Right cardiac atrium (tissue), 5 donors: ENCODE results near the gene RTL5. TPM values are rescaled to one million over a fixed set of nuclear protein-coding genes. Genes with fewer than 3 reads are reported as not detected.

Experiments
- ATAC-seq, 2 donors: fragments of 200-7000 bp; cut with Tn5 transposase; one replicate each; pipeline versions ENCODE4 v1.8.0 to v1.9.1; 2020; ENCODE audit warnings: moderate library complexity in 2 of 2, mild to moderate bottlenecking in 1 of 2
- DNase-seq, 3 donors: peaks; one replicate each; pipeline ENCODE4 v3.0.0-alpha.2; 2020
- H3K27ac ChIP-seq: one replicate; pipeline ENCODE4 v1.5.1; 2013; ENCODE audit warnings: mild to moderate bottlenecking, low read length, control low read depth, moderate library complexity
- H3K27me3 ChIP-seq: one replicate; pipeline ENCODE4 v1.6.1; 2013; ENCODE audit not compliant: control insufficient read depth, insufficient read depth
- H3K4me1 ChIP-seq: one replicate; pipeline ENCODE4 v1.6.1; 2013; ENCODE audit warnings: low read length; ENCODE audit not compliant: control insufficient read depth, insufficient read depth
- H3K4me3 ChIP-seq: one replicate; pipeline ENCODE4 v1.5.1; 2013; ENCODE audit warnings: low read length, control low read depth
- H3K9me3 ChIP-seq: one replicate; pipeline ENCODE4 v1.6.1; 2013; ENCODE audit warnings: low read length; ENCODE audit not compliant: control insufficient read depth
- WGBS: extraction: QIAGEN DNeasy Blood & Tissue Kit; methylation state at CpG from one replicate; pipeline ENCODE4 v1.1.7; 2013; 5-methylcytosine and 5-hydroxymethylcytosine counted together
- intact Hi-C, 4 donors: fragments of 100-400 bp; cut with DNase I; formaldehyde crosslinking; loops; one replicate each; pipeline versions ENCODE4 v1.11.0 to v1.14.0; 2022 to 2023
- polyA plus RNA-seq: library from polyadenylated mRNA; stranded (reverse); fragments of 200-250 nt; gene quantifications from one replicate; pipeline ENCODE4 v1.2.3, GENCODE V29; 2013
- total RNA-seq, 4 donors: library from RNA; stranded (reverse); fragmentation: NEBNext Ultra II Directional; extraction: Animal tissue kit (Norgen Biotek cat#: 25700); gene quantifications; one replicate each; pipeline ENCODE4 v1.2.1, GENCODE V29; 2021
- donor health status: healthy with polysubstance abuse.
- donor health status: DM: no; HTN: yes; CAD: no.
- donor health status: DM: no; HTN: no; CAD: no.
- donor health status: DM: no; HTN: yes; CAD: no; lungs with severe emphysema.
- donor health status: DM: yes; HTN: yes; CAD: no.

Gene RTL5
- total and polyA plus RNA-seq, 5 donors = 2.7 to 5.7 (median 3.7) TPM

DNA sequence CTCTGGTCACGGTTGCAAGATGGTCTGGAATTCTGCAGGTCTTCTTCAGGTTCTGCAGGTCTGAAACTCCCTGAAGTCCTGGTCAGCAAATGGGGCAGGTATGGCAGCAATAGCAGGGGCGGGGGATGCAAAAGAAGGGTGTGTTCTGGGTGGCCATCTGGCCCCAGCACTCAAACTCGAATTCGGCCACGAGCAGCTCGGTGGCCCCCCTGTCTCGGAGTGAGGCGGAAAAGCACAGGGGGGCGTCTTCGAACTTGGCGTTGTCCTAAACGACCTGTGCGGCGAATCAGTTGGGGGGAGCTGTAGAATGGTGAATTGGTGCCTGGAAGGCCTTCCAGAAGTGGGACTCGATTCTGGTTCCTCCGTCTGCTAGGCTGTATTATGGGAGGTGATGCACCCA, 2.1 kb downstream of the RTL5 start:
- 96% methylated on average over 16 of the region's 16 CpGs for WGBS
- Histone ChIP-seq H3K27me3 (no peaks in the 10 kb centered on the region), H3K27ac (no peak overlapping the region), H3K9me3 (no peaks in the 10 kb centered on the region), H3K4me3 (no peak overlapping the region), H3K4me1 (peaks cover 6% of the 10 kb centered on the region)
- DNase-seq = no peak
- intact Hi-C loops = loop anchor here in 3 of 4 donors (5.0 to 10.0 kb wide), 5 partner anchors 105 to 217 kb away; partner anchors contain the start of gene NHSL2 (in 1 of the 3)
- no peak for ATAC-seq

DNA sequence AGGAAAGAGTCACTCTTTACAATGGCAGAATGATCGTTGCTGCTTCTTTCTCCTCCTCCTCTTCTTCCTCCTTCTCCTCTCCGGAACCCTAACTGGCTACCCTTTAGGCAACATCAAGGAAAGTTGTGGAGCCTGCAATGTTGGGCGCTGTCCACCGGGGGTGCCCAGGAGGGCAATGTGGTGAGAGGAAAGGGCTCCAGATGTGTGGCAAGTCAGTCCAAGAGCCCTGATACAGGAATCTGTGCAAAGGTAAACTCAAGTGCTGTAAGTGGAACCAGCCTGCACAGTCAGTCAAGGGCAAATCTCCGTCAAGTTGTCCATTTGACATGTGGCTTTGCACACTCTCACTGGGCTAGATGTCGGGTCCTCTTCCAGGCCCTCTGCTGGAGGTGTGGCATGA, 2.8 kb downstream of the RTL5 start:
- 73% methylated on average over 6 of the region's 6 CpGs for WGBS
- Histone ChIP-seq H3K9me3 (no peaks in the 10 kb centered on the region), H3K27me3 (no peaks in the 10 kb centered on the region), H3K4me1 (peaks cover 11% of the 10 kb centered on the region), H3K27ac (no peak overlapping the region), H3K4me3 (no peak overlapping the region)
- ATAC-seq (no peak), DNase-seq (peak in 1 of 3 donors; percentile 51)
- intact Hi-C loops = loop anchor here in 3 of 4 donors (5.0 to 10.0 kb wide), 4 partner anchors 104 to 132 kb away; no protein-coding TSS in a partner anchor

DNA sequence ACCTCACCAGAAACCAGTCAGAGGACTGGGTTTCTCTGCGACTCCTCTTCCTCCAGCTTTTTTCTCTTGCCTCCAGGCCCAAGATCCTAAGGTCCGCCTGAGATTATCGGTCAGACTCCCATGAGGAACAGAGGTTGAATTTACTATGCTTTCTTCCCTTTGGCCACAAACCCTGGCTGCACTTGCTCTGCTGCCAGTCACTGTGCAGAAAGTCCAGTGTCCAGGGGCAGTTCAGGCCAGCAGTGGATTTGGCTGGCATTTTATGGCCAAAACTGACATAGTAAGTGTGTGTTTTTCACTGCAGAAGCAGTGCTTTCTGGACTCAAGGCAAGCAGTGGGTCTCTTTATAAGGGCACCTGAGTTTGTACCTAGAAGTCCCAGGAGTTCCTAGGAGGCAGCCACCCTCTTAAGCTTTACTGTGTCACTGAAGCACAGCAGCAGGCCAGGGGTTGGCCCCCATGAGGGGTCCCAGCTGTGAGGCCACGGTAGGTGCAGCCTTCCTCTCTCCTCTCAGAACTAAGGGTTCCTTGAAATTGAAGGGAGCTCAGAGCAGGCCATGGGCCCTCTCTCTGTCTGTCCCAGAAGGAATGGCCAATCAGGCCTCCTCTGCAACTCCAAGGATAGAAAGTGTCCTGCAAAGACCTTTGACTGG, 3.4 kb downstream of the RTL5 start:
- Histone ChIP-seq H3K27ac (no peak overlapping the region), H3K9me3 (no peaks in the 10 kb centered on the region), H3K27me3 (no peaks in the 10 kb centered on the region), H3K4me3 (no peak overlapping the region), H3K4me1 (peaks cover 11% of the 10 kb centered on the region)
- intact Hi-C loops = loop anchor here in 3 of 4 donors (5.0 to 10.0 kb wide), 4 partner anchors 104 to 131 kb away; no protein-coding TSS in a partner anchor
- ATAC-seq (no peak), DNase-seq (no peak)
- WGBS = 71% methylated on average over 4 of the region's 4 CpGs

DNA sequence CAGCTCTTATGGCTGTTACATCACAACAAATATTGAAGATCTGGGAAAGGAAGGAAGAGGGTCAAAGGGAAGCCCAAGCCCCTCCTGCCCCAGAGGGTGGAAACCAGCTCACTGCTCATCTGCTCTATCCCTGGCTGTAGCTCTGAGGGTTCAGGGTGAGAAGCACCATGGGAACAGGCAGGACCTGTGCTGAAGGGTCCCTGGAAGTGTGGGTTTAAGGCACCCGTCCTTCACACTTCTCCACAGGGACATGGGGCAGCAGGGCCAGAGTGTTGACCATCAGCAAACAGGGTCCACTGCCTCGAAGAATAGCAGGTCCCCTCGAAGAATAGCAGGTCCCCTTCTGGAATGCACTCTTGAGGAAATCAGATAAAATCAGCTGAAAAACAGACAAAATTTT, 4.4 kb downstream of the RTL5 start:
- no peaks in the 10 kb centered on the region for H3K9me3 ChIP-seq
- DNase-seq (no peak), ATAC-seq (no peak)
- no peak overlapping the region for H3K4me3 ChIP-seq
- WGBS = 48% methylated on average over 3 of the region's 3 CpGs
- intact Hi-C loops = loop anchor here (2.0 to 10.0 kb wide), 5 partner anchors 103 to 130 kb away; no protein-coding TSS in a partner anchor
- H3K4me1 ChIP-seq = peaks cover 14% of the 10 kb centered on the region
- no peak overlapping the region for H3K27ac ChIP-seq
- no peaks in the 10 kb centered on the region for H3K27me3 ChIP-seq

DNA sequence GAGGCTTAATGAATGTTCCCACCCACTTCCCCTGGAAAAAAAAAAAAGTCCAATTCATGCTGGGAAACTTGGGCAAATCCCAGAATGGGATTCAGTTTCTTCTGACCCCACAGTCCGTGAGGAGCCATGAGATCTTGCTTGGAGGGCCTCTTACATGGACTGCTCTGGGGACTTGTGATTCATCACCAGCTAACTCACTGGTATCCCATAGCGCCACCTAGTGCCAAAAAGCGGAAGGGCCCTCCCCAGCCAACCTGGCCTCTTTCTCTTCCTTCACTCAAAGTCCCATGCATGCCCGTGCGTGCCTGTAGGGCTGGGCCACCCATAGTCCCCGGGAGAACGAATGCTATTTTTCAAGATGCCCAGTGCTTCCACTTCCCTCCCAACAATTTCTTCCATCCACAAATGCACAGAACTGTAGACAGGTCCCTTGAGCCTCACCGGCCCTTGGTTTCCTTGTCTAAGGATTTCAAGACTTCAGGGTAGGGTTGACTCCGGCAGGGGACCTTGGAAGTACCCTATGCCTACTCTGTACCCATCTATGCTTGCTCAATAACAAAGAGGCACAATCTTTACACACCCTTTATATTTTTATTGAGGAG, 5.1 kb downstream of the RTL5 start:
- intact Hi-C loops = loop anchor here (2.0 to 10.0 kb wide), 5 partner anchors 102 to 129 kb away; no protein-coding TSS in a partner anchor
- Histone ChIP-seq H3K9me3 (no peaks in the 10 kb centered on the region), H3K27me3 (no peaks in the 10 kb centered on the region), H3K4me1 (peaks cover 14% of the 10 kb centered on the region), H3K4me3 (no peak overlapping the region), H3K27ac (peak overlapping the region; percentile 79)
- 19% methylated on average over 9 of the region's 9 CpGs for WGBS
- ATAC-seq (peak; percentile 87 to 88), DNase-seq (peak; percentile 82 to 93 (median 91))

DNA sequence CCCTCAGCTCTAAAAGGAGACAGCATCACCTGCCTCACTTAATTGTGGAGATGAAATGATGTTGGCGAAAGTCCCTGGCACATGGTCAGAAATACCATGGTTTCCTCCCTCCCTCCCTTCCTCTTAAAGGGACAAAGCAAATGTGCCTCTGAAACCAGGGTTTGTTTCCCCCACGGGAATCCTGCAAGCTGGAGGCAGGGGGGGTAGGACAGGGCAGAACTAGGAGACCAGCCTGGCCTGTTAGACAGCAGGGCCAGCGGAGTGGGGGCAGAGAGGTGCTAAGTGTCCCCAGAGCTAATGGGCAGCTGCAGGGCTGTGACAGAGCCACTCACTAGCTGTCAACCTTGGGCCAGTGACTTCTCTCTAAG, 5.7 kb downstream of the RTL5 start:
- peaks cover 15% of the 10 kb centered on the region for H3K4me1 ChIP-seq
- peak in 1 of 3 donors; percentile 61 for DNase-seq
- no peaks in the 10 kb centered on the region for H3K27me3 ChIP-seq
- 29% methylated on average over 3 of the region's 3 CpGs for WGBS
- intact Hi-C loops = loop anchor here (2.0 to 10.0 kb wide), 5 partner anchors 101 to 129 kb away; no protein-coding TSS in a partner anchor
- no peaks in the 10 kb centered on the region for H3K9me3 ChIP-seq
- H3K27ac ChIP-seq = peak overlapping the region; percentile 79
- ATAC-seq = peak; percentile 13 to 23
- no peak overlapping the region for H3K4me3 ChIP-seq

DNA sequence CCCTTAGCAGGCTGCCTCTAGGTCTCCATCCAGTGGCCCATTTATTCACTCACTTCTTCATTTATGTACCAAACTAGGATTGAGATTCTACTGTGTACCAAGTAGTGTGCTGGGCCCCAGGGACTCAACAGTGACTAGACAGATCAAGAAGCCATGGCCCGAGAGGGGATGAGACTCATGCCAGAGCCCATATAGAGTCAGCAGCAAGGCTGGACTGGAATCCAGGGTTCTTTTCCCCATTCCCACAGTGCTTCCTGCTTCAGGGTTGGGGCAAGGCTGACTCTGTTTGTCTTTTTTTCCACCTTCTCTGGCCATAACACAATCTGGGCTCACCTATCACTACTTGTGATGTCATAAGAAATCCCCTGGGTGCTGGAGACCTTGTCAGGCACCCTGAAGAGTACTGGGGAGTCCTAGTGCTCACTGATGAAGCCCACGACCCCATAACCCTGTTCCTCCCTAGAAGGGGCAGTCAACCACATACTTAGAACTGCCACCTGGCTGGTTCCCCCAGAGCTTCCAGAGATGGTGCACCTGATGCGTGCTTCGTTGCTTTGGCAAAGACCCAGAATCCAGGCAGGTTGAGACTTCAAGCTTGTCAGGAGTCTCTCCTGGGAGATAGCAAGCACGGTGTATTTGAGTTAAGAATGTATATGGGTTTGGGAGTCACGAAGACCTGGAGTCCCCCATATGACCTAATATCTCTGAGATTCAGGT, 6.2 kb downstream of the RTL5 start:
- intact Hi-C loops = loop anchor here (2.0 to 10.0 kb wide), 5 partner anchors 101 to 128 kb away; no protein-coding TSS in a partner anchor
- Histone ChIP-seq H3K27me3 (no peaks in the 10 kb centered on the region), H3K27ac (peak overlapping the region; percentile 58), H3K4me1 (peaks cover 20% of the 10 kb centered on the region), H3K4me3 (no peak overlapping the region), H3K9me3 (no peaks in the 10 kb centered on the region)
- DNase-seq (no peak), ATAC-seq (no peak)
- 41% methylated on average over 6 of the region's 6 CpGs for WGBS

DNA sequence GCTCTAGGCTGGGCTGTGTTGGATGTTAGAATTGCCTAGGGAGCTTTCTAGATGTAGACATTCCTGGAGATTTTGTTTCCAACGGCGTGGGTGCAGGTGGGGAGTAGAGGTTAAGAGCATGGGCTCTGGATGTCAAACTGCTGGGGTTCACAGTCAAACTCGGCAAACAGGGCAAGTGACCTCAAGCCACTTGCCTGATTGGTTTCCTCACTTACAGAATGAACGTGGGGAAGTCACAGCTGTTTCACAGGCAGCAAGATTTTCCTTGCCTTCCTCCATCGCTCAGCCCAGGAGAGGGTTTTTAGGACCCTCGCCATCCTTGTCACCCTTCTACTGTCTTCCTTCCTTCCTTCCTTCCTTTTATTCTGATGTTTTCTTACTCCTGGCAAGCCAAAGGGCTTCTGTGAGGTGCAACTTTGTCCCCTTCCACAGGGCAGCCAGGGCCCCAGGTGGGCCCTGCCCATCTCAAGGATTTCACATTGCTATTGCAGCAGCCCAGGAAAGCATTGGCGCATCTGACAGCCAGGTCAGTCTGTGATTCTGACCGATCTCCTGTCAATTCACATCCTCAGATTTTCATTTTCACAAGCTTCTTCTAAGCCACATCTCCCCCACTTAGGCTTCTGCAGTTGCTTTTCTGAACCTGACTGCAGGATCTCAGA, 7.0 kb downstream of the RTL5 start:
- ATAC-seq = no peak
- WGBS = 63% methylated on average over 8 of the region's 8 CpGs
- Histone ChIP-seq H3K9me3 (no peaks in the 10 kb centered on the region), H3K4me3 (no peak overlapping the region), H3K27me3 (no peaks in the 10 kb centered on the region), H3K4me1 (peaks cover 20% of the 10 kb centered on the region), H3K27ac (peak overlapping the region; percentile 80)
- no peak for DNase-seq
- intact Hi-C loops = loop anchor here in 3 of 4 donors (5.0 to 10.0 kb wide), 4 partner anchors 100 to 127 kb away; no protein-coding TSS in a partner anchor

DNA sequence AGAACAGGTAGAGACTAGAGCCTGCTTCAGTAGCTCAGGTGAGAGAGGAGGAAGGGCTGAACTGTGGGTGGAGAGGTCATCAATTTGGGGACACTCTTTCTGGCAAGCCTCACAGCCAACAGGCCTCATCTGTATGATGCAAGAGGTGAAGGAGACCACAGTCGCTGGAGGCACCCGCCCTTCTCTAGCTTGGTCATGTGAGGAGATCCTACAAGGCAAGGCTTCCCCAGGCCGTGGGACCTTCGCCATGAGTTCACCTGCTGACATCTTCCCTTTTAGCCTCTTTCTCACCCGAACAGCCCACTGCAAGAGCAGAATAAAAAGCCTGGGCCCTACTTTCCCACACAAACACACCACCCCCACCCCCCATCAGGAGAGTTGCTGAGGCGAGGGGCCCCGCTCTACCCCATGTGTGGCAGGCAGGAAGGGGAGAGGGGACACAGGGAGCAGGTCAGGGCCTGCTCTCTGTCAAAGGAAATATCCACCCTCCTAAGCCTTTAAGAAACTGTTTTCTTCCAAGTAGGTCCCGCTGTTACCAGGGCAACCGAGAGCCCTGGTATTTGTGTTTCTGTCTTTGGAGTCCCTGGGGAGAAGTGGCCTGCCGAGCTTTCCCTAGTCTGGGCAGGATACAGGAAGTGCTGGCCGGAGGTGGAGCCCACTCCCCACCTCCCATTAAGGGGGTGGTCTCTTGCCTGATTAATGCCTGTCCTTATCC, 8.1 kb downstream of the RTL5 start:
- Histone ChIP-seq H3K9me3 (no peaks in the 10 kb centered on the region), H3K4me3 (no peak overlapping the region), H3K4me1 (peaks cover 20% of the 10 kb centered on the region), H3K27ac (peak overlapping the region; percentile 80), H3K27me3 (no peaks in the 10 kb centered on the region)
- WGBS = 47% methylated on average over 11 of the region's 11 CpGs
- ATAC-seq (peak; percentile 50 to 65), DNase-seq (peak; percentile 71 to 84 (median 82))
- intact Hi-C loops = loop anchor here in 1 of 4 donors (10.0 kb wide), 1 partner anchor 99 kb away; no protein-coding TSS in a partner anchor
